Heart left ventricle (tissue), 13 donors: ENCODE measurements around the gene IRS2.

Source experiments
- POLR2A ChIP-seq, 2 donors: fragments of 450-650 bp; IDR thresholded peaks; one replicate each; pipeline ENCODE4 v1.6.1; 2017; ENCODE audit warnings: antibody characterized with exemption in 2 of 2, mild to moderate bottlenecking in 2 of 2, moderate library complexity in 2 of 2
- TF ChIP-seq, protein P1 (sequence below), 12 donors: fragments of 200-600 bp; sonication (generic) in 4 of 12; IDR thresholded peaks; one replicate each; pipeline versions ENCODE4 v1.5.0 to v1.8.0; 2018 to 2022; ENCODE audit warnings: antibody characterized with exemption in 12 of 12, mild to moderate bottlenecking in 5 of 12
- donor health status: ischemic (EF 13 %, LVEDD 7.1; RV severe dilation, severe dysfunction).
- donor health status: DM: no; HTN: yes; CAD: no.
- donor health status: DM: no; HTN: no; CAD: no.
- donor health status: ischemic (EF 25% LVEDD 6.9; RV normal size, moderate dysfunction).
- donor health status: ischemic (EF 25% LVEDD 5.7; RV mildly dilated, moderate dysfunction).
- donor health status: ischemic (EF 35%, LVEDD 5.7; RV mildly dilated, moderate dysfunction).
- donor health status: nonischemic (EF 11% LVEDD 7.7; RV severe dilation, severe dysfunction).
- donor health status: DM: yes; HTN: yes; CAD: no.
- donor health status: PGD.
- donor health status: ischemic (EF 29% LVEDD 5.4; RV normal size, mild dysfunction).
- donor health status: nonischemic (EF 23%, LVEDD 6.1; RV moderate dilation, normal function).

DNA sequence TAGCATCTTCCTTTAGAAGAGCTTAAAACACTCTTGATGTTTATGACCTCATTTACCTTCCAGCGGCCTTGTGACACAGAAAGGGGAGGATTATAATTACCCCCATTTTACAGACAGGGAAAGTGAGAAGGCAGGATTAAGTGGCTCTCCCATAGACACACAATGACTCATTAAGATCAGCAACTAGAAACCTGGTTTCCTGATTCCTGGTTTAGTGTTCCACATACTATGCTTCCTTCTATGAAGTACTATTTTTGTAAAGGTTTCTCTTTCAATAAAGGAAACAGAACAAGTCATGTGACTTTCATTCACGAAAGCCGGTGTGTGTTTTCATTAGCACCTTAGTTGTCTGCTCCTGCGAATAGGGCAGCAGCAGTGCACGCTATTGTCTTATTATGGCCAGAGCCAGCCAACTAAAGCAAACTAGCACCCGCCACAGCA lies 8.3 kb downstream of the IRS2 start:
- TF ChIP-seq POLR2A (IDR thresholded peaks at IDR 0.05) = no peak
- TF ChIP-seq, protein P1, sequence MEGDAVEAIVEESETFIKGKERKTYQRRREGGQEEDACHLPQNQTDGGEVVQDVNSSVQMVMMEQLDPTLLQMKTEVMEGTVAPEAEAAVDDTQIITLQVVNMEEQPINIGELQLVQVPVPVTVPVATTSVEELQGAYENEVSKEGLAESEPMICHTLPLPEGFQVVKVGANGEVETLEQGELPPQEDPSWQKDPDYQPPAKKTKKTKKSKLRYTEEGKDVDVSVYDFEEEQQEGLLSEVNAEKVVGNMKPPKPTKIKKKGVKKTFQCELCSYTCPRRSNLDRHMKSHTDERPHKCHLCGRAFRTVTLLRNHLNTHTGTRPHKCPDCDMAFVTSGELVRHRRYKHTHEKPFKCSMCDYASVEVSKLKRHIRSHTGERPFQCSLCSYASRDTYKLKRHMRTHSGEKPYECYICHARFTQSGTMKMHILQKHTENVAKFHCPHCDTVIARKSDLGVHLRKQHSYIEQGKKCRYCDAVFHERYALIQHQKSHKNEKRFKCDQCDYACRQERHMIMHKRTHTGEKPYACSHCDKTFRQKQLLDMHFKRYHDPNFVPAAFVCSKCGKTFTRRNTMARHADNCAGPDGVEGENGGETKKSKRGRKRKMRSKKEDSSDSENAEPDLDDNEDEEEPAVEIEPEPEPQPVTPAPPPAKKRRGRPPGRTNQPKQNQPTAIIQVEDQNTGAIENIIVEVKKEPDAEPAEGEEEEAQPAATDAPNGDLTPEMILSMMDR (IDR thresholded peaks at IDR 0.05) = no peak
